ENCODE results near the gene CDKAL1. TPM values are rescaled to one million over a fixed set of nuclear protein-coding genes. Genes with fewer than 3 reads are reported as not detected.

Gene CDKAL1
- total RNA-seq, 5 donors from 2014 or later (not counting 1 experiment from before 2014, with no cell fraction given): 18.8 to 29.9 (median 20.5) TPM

DNA sequence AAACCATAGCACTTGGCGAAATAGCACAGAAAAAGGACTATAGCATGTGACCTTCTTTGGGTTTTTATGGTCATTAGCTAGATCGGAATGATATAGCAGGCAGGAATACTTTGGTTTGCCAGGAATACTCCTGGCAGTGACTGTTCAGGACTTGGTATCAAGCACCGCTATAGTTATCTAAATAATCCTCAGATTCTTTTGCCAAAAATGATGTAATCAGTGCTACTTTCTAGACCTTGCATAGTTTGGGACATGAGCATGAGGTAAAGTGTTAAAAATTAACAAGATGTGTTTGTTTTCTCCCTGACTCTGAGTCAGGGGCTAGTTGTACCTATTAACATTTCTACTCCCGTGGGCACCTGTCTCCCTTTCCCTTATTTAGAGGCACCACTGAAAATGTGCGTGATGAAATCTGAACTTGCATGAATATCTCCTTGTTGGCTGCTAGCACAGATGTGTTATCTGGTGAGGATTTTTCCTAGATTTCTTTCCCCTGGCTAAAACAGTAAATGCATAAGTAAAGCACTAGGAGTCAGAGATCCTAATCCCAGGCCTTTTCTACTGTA, 511.0 kb downstream of the CDKAL1 start:
- peaks cover 0 to 8% (median 2%) of the 10 kb centered on the region in 3 donors for H3K4me1 Mint-ChIP-seq
- WGBS (ENCODE audit: insufficient coverage): 94% methylated on average over 2 of the region's 5 CpGs
- ChIA-PET POLR2A (no interaction called here), CTCF (interaction anchor here in 1 of 2 donors (0.5 kb wide), 2 partner anchors 53 to 489 kb away, joined by 3 to 11 read pairs; no protein-coding TSS in a partner anchor)
- DNase-seq (no peak), ATAC-seq (replicated peaks in 1 of 4) (no peak)
- H3K27me3 Mint-ChIP-seq: no peaks in the 10 kb centered on the region
- H3K4me3 Mint-ChIP-seq: no peak overlapping the region
- Histone ChIP-seq H3K27ac (ENCODE audit: low read length) (no peak overlapping the region), H3K4me3 (ENCODE audit: control insufficient read depth in 1 of 2, extremely low read depth in 1 of 2, low read length in 1 of 2) (no peak overlapping the region), H3K4me1 (ENCODE audit: control insufficient read depth in 1 of 2, extremely low read depth in 1 of 2, insufficient read depth in 2 of 2, low read length in 2 of 2) (no peaks in the 10 kb centered on the region), H3K36me3 (ENCODE audit: control insufficient read depth in 2 of 2, extremely low read depth in 1 of 2, insufficient read depth in 1 of 2, low read length in 1 of 2) (no peaks in the 10 kb centered on the region), H3K27me3 (replicated peaks in 1 of 2; ENCODE audit: control insufficient read depth in 2 of 2, extremely low read depth in 1 of 2, insufficient read depth in 2 of 2, low read length in 1 of 2) (no peaks in the 10 kb centered on the region), H3K9me3 (no peaks in the 10 kb centered on the region)
- H3K36me3 Mint-ChIP-seq: peaks cover 20% of the 10 kb centered on the region
- H3K9me3 Mint-ChIP-seq: no peaks in the 10 kb centered on the region
- H3K27ac Mint-ChIP-seq: no peak overlapping the region

DNA sequence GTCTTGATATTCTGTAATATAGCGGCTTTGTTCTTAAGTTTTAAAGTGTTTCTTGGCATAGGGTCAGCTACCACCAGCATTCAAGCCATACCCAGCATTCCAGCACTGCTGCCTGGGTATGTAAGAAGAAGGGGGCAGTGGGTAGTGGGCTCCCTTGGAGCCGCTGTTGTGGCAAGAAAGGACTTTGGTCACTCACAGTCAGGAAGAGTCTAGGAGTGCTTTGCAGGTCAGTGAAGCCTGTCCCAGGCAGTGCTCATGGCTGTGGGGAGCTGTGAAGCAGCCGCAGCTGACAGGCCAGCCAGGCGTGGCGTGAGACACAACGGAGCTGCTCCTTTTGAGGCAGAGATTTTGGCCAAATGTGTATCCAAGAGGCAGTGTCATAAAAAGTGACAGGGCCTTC, 512.0 kb downstream of the CDKAL1 start:
- Mint-ChIP-seq H3K36me3 (peaks cover 20% of the 10 kb centered on the region), H3K27ac (no peak overlapping the region), H3K4me1 (peaks cover 0 to 8% (median 2%) of the 10 kb centered on the region in 3 donors), H3K27me3 (no peaks in the 10 kb centered on the region), H3K9me3 (no peaks in the 10 kb centered on the region), H3K4me3 (no peak overlapping the region)
- no peaks in the 10 kb centered on the region for H3K27me3 ChIP-seq (replicated peaks in 1 of 2; ENCODE audit: control insufficient read depth in 2 of 2, extremely low read depth in 1 of 2, insufficient read depth in 2 of 2, low read length in 1 of 2)
- DNase-seq (no peak), ATAC-seq (replicated peaks in 1 of 4) (no peak)
- no peak overlapping the region for H3K27ac ChIP-seq (ENCODE audit: low read length)
- no peaks in the 10 kb centered on the region for H3K4me1 ChIP-seq (ENCODE audit: control insufficient read depth in 1 of 2, extremely low read depth in 1 of 2, insufficient read depth in 2 of 2, low read length in 2 of 2)
- no peaks in the 10 kb centered on the region for H3K36me3 ChIP-seq (ENCODE audit: control insufficient read depth in 2 of 2, extremely low read depth in 1 of 2, insufficient read depth in 1 of 2, low read length in 1 of 2)
- WGBS (ENCODE audit: insufficient coverage): 95% methylated on average over 5 of the region's 6 CpGs
- no peak overlapping the region for H3K4me3 ChIP-seq (ENCODE audit: control insufficient read depth in 1 of 2, extremely low read depth in 1 of 2, low read length in 1 of 2)
- POLR2A ChIA-PET: no interaction called here
- CTCF ChIA-PET: no interaction called here
- no peaks in the 10 kb centered on the region for H3K9me3 ChIP-seq

DNA sequence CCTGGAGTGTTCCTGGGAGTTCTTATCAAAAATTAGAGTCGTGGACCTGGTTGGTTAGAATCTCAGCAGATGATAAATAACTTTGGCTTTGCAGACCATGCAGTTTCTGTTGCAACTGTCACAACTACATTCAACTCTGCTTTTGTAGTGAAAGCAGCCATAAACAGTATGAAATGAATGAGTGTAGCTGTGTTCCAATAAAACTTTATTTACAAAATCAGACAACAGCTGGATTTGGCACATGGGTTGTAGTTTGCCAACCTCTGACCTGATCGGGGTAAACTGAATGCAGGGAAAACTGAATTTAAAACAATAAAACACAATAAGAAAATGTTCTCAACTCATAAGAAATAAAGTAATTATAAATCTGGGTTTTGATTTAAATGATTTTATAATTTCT, 513.8 kb downstream of the CDKAL1 start:
- H3K4me1 ChIP-seq (ENCODE audit: control insufficient read depth in 1 of 2, extremely low read depth in 1 of 2, insufficient read depth in 2 of 2, low read length in 2 of 2): no peaks in the 10 kb centered on the region
- no peaks in the 10 kb centered on the region for H3K27me3 ChIP-seq (replicated peaks in 1 of 2; ENCODE audit: control insufficient read depth in 2 of 2, extremely low read depth in 1 of 2, insufficient read depth in 2 of 2, low read length in 1 of 2)
- ATAC-seq (replicated peaks in 1 of 4) (no peak), DNase-seq (no peak)
- ChIA-PET POLR2A (no interaction called here), CTCF (no interaction called here)
- peaks cover 22% of the 10 kb centered on the region for H3K36me3 Mint-ChIP-seq
- H3K27me3 Mint-ChIP-seq: no peaks in the 10 kb centered on the region
- H3K9me3 Mint-ChIP-seq: no peaks in the 10 kb centered on the region
- H3K4me1 Mint-ChIP-seq: peaks cover 0 to 2% (median 0%) of the 10 kb centered on the region in 3 donors
- no peak overlapping the region for H3K27ac Mint-ChIP-seq
- no peaks in the 10 kb centered on the region for H3K9me3 ChIP-seq
- no peaks in the 10 kb centered on the region for H3K36me3 ChIP-seq (ENCODE audit: control insufficient read depth in 2 of 2, extremely low read depth in 1 of 2, insufficient read depth in 1 of 2, low read length in 1 of 2)
- no peak overlapping the region for H3K27ac ChIP-seq (ENCODE audit: low read length)
- WGBS (ENCODE audit: insufficient coverage): no CpG with 5 or more reads among the region's 2 CpGs
- H3K4me3 ChIP-seq (ENCODE audit: control insufficient read depth in 1 of 2, extremely low read depth in 1 of 2, low read length in 1 of 2): no peak overlapping the region
- H3K4me3 Mint-ChIP-seq: no peak overlapping the region

DNA sequence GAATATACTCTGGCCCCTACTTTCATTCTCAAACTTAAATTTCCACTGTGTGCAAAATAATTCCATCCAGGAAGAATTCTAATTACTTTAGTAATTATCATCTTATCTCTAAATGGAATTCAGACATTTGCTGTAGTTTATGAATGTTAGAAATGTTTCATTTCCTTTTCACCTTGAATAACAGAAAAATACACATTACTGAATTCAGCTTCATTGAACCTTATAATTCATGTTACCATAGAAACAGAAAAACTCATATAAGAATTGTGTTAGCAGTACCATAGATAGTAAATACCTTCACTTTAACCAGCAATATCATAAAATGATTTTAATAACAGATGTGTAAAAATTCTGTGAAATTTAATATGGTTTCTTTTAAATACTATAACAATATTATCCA, 514.9 kb downstream of the CDKAL1 start:
- Histone ChIP-seq H3K36me3 (ENCODE audit: control insufficient read depth in 2 of 2, extremely low read depth in 1 of 2, insufficient read depth in 1 of 2, low read length in 1 of 2) (no peaks in the 10 kb centered on the region), H3K27ac (ENCODE audit: low read length) (no peak overlapping the region), H3K4me1 (ENCODE audit: control insufficient read depth in 1 of 2, extremely low read depth in 1 of 2, insufficient read depth in 2 of 2, low read length in 2 of 2) (no peaks in the 10 kb centered on the region), H3K9me3 (no peaks in the 10 kb centered on the region), H3K27me3 (replicated peaks in 1 of 2; ENCODE audit: control insufficient read depth in 2 of 2, extremely low read depth in 1 of 2, insufficient read depth in 2 of 2, low read length in 1 of 2) (no peaks in the 10 kb centered on the region), H3K4me3 (ENCODE audit: control insufficient read depth in 1 of 2, extremely low read depth in 1 of 2, low read length in 1 of 2) (no peak overlapping the region)
- Mint-ChIP-seq H3K9me3 (peaks cover 0 to 7% (median 1%) of the 10 kb centered on the region in 3 donors), H3K36me3 (peaks cover 30% of the 10 kb centered on the region), H3K27ac (no peak overlapping the region), H3K27me3 (no peaks in the 10 kb centered on the region), H3K4me1 (peaks cover 0 to 2% (median 0%) of the 10 kb centered on the region in 3 donors), H3K4me3 (no peak overlapping the region)
- DNase-seq (no peak), ATAC-seq (replicated peaks in 1 of 4) (no peak)
- CTCF ChIA-PET: no interaction called here
- POLR2A ChIA-PET: no interaction called here

DNA sequence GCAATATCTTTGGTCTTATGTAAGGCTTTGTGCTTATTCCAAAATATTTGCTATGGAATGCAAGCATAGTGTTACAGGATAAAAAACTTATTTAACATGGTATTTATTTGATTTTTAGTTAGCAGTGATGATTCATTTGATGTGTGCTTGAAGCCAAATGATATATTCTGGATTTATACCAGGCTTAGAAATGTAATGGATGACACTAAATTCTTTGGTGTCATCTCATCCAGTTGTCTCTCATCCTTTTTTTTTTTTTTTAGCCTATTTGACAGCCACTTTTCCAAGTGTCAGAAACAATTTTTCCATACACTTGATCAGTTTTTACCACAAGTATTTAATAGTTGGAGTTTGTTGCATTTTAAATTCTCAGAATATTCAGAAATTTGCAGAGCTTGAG, 515.3 kb downstream of the CDKAL1 start:
- Histone ChIP-seq H3K4me1 (ENCODE audit: control insufficient read depth in 1 of 2, extremely low read depth in 1 of 2, insufficient read depth in 2 of 2, low read length in 2 of 2) (no peaks in the 10 kb centered on the region), H3K27me3 (replicated peaks in 1 of 2; ENCODE audit: control insufficient read depth in 2 of 2, extremely low read depth in 1 of 2, insufficient read depth in 2 of 2, low read length in 1 of 2) (no peaks in the 10 kb centered on the region), H3K36me3 (ENCODE audit: control insufficient read depth in 2 of 2, extremely low read depth in 1 of 2, insufficient read depth in 1 of 2, low read length in 1 of 2) (no peaks in the 10 kb centered on the region), H3K27ac (ENCODE audit: low read length) (no peak overlapping the region), H3K4me3 (ENCODE audit: control insufficient read depth in 1 of 2, extremely low read depth in 1 of 2, low read length in 1 of 2) (no peak overlapping the region), H3K9me3 (no peaks in the 10 kb centered on the region)
- DNase-seq (no peak), ATAC-seq (replicated peaks in 1 of 4) (no peak)
- ChIA-PET POLR2A (no interaction called here), CTCF (no interaction called here)
- H3K4me3 Mint-ChIP-seq: no peak overlapping the region
- H3K27ac Mint-ChIP-seq: no peak overlapping the region
- no peaks in the 10 kb centered on the region for H3K27me3 Mint-ChIP-seq
- peaks cover 0 to 2% (median 0%) of the 10 kb centered on the region in 3 donors for H3K4me1 Mint-ChIP-seq
- H3K36me3 Mint-ChIP-seq: peaks cover 29% of the 10 kb centered on the region
- peaks cover 0 to 7% (median 1%) of the 10 kb centered on the region in 3 donors for H3K9me3 Mint-ChIP-seq

DNA sequence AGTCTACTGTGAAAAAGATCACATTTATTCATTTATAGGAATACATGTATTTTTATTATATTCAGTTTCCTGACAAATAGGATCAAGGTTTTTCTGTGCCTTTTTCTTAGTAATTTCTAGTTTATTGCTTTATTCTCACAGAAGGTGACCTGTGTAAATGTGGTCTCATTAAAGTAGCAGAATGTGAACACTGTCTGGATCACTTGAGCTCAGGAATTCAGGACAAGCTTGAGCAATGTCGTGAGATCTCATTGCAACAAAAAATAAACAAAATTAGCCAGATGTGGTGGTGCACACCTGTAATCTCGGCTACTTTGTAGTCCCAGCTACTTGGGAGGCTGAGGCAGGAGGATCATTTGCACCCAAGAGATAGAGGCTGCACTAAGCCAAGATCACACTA, 516.7 kb downstream of the CDKAL1 start:
- H3K27ac ChIP-seq (ENCODE audit: low read length): no peak overlapping the region
- no peaks in the 10 kb centered on the region for H3K36me3 ChIP-seq (ENCODE audit: control insufficient read depth in 2 of 2, extremely low read depth in 1 of 2, insufficient read depth in 1 of 2, low read length in 1 of 2)
- no peak overlapping the region for H3K4me3 ChIP-seq (ENCODE audit: control insufficient read depth in 1 of 2, extremely low read depth in 1 of 2, low read length in 1 of 2)
- peaks cover 1 to 12% (median 1%) of the 10 kb centered on the region in 3 donors for H3K9me3 Mint-ChIP-seq
- 100% methylated on average over 2 of the region's 2 CpGs for WGBS (ENCODE audit: insufficient coverage)
- ATAC-seq (replicated peaks in 1 of 4) (no peak), DNase-seq (no peak)
- peaks cover 31% of the 10 kb centered on the region for H3K36me3 Mint-ChIP-seq
- H3K27me3 Mint-ChIP-seq: no peaks in the 10 kb centered on the region
- H3K27me3 ChIP-seq (replicated peaks in 1 of 2; ENCODE audit: control insufficient read depth in 2 of 2, extremely low read depth in 1 of 2, insufficient read depth in 2 of 2, low read length in 1 of 2): no peaks in the 10 kb centered on the region
- H3K27ac Mint-ChIP-seq: no peak overlapping the region
- no peaks in the 10 kb centered on the region for H3K9me3 ChIP-seq
- ChIA-PET CTCF (no interaction called here), POLR2A (no interaction called here)
- H3K4me3 Mint-ChIP-seq: no peak overlapping the region
- H3K4me1 Mint-ChIP-seq: peaks cover 0 to 2% (median 0%) of the 10 kb centered on the region in 3 donors
- H3K4me1 ChIP-seq (ENCODE audit: control insufficient read depth in 1 of 2, extremely low read depth in 1 of 2, insufficient read depth in 2 of 2, low read length in 2 of 2): no peaks in the 10 kb centered on the region

DNA sequence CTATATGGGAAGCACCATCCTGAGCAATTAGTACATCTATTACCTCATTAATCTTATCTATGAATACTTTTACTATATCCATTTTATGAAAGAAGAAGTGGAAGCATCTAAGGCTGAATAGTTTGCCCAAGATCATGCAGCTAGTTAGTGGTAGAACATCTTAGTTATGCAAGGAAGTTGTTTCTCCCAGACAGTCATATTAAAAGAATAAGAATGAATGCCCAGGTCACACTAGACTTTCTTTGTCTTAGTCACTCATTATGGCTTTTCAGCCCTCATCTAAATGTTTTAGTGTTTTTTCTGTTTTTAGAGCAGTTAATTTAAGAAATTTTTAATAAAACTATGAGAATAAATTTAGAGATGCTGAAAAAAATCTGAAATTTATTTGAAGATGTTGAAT, 517.5 kb downstream of the CDKAL1 start:
- H3K4me3 ChIP-seq (ENCODE audit: control insufficient read depth in 1 of 2, extremely low read depth in 1 of 2, low read length in 1 of 2): no peak overlapping the region
- ChIA-PET CTCF (no interaction called here), POLR2A (no interaction called here)
- ATAC-seq (replicated peaks in 1 of 4) (no peak), DNase-seq (no peak)
- H3K4me3 Mint-ChIP-seq: no peak overlapping the region
- no peaks in the 10 kb centered on the region for H3K36me3 ChIP-seq (ENCODE audit: control insufficient read depth in 2 of 2, extremely low read depth in 1 of 2, insufficient read depth in 1 of 2, low read length in 1 of 2)
- H3K4me1 ChIP-seq (ENCODE audit: control insufficient read depth in 1 of 2, extremely low read depth in 1 of 2, insufficient read depth in 2 of 2, low read length in 2 of 2): no peaks in the 10 kb centered on the region
- H3K9me3 ChIP-seq: no peaks in the 10 kb centered on the region
- no peak overlapping the region for H3K27ac ChIP-seq (ENCODE audit: low read length)
- peaks cover 39% of the 10 kb centered on the region for H3K36me3 Mint-ChIP-seq
- peaks cover 0 to 2% (median 0%) of the 10 kb centered on the region in 3 donors for H3K4me1 Mint-ChIP-seq
- no peaks in the 10 kb centered on the region for H3K27me3 ChIP-seq (replicated peaks in 1 of 2; ENCODE audit: control insufficient read depth in 2 of 2, extremely low read depth in 1 of 2, insufficient read depth in 2 of 2, low read length in 1 of 2)
- no peaks in the 10 kb centered on the region for H3K27me3 Mint-ChIP-seq
- no peak overlapping the region for H3K27ac Mint-ChIP-seq
- H3K9me3 Mint-ChIP-seq: peaks cover 6 to 17% (median 7%) of the 10 kb centered on the region in 3 donors

Data from T-cell (primary cell).